IPS DF 6.9 (cell line): ENCODE results near the gene GAK.

Source experiments
- DNase-seq: peaks from one replicate; pipeline ENCODE4 v3.0.0-alpha.2; 2013; ENCODE audit warnings: low read depth, low spot score
- H3K27ac ChIP-seq: one replicate; pipeline ENCODE4 v1.5.1; 2013; ENCODE audit warnings: low read length, control low read depth
- H3K27me3 ChIP-seq: 2 replicates; pipeline ENCODE4 v1.6.1; 2013; ENCODE audit warnings: mild to moderate bottlenecking, low read length; ENCODE audit not compliant: control insufficient read depth, insufficient read depth
- H3K36me3 ChIP-seq: 2 replicates; pipeline ENCODE4 v1.6.1; 2013; ENCODE audit warnings: low read length; ENCODE audit not compliant: control insufficient read depth, insufficient read depth
- H3K4me1 ChIP-seq: 2 replicates; pipeline ENCODE4 v1.6.1; 2013; ENCODE audit warnings: low read length; ENCODE audit not compliant: control insufficient read depth, insufficient read depth
- H3K4me3 ChIP-seq: 2 replicates; pipeline ENCODE4 v1.5.1; 2013; ENCODE audit warnings: mild to moderate bottlenecking, low read length
- H3K9me3 ChIP-seq: 2 replicates; pipeline ENCODE4 v1.6.1; 2013; ENCODE audit warnings: low read length, inconsistent platforms; ENCODE audit not compliant: control insufficient read depth, insufficient read depth
- WGBS: extraction: QIAGEN DNeasy Blood & Tissue Kit; methylation state at CpG from one replicate; pipeline ENCODE4 v1.1.7; 2013; ENCODE audit warnings: mixed read lengths, missing lambda C conversion rate; ENCODE audit not compliant: insufficient read length, insufficient coverage; 5-methylcytosine and 5-hydroxymethylcytosine counted together

The GAK gene

GRCh38 chr4:912548-913279 lies 19.4 kb downstream of the GAK start:
- no peaks in the 10 kb centered on the region for H3K27me3 ChIP-seq
- H3K4me1 ChIP-seq = no peaks in the 10 kb centered on the region; the same call in 1 of the 2 replicates
- no peak for DNase-seq
- peaks cover 3% of the 10 kb centered on the region; the same call in 1 of the 2 replicates for H3K36me3 ChIP-seq
- no peaks in the 10 kb centered on the region for H3K9me3 ChIP-seq
- H3K27ac ChIP-seq = no peak overlapping the region
- no CpG with 5 or more reads among the region's 19 CpGs for WGBS
- H3K4me3 ChIP-seq = no peak overlapping the region

GRCh38 chr4:911871-912490 lies 20.1 kb downstream of the GAK start:
- Histone ChIP-seq H3K27me3 (no peaks in the 10 kb centered on the region), H3K9me3 (no peaks in the 10 kb centered on the region), H3K4me1 (no peaks in the 10 kb centered on the region; the same call in 1 of the 2 replicates), H3K36me3 (peaks cover 3% of the 10 kb centered on the region; the same call in 1 of the 2 replicates), H3K27ac (no peak overlapping the region), H3K4me3 (no peak overlapping the region)
- WGBS = no CpG with 5 or more reads among the region's 29 CpGs
- DNase-seq = no peak

- DNase-seq = no peak
- no CpG with 5 or more reads among the region's 23 CpGs for WGBS
- no peaks in the 10 kb centered on the region for H3K27me3 ChIP-seq
- H3K27ac ChIP-seq = no peak overlapping the region
- no peaks in the 10 kb centered on the region; the same call in 1 of the 2 replicates for H3K4me1 ChIP-seq
- H3K4me3 ChIP-seq = no peak overlapping the region
- no peaks in the 10 kb centered on the region for H3K9me3 ChIP-seq
- H3K36me3 ChIP-seq = peaks cover 3% of the 10 kb centered on the region; the same call in 1 of the 2 replicates
Measured at GRCh38 chr4:911221-911751, 20.8 kb downstream of the GAK start.

- Histone ChIP-seq H3K27me3 (no peaks in the 10 kb centered on the region), H3K4me1 (no peaks in the 10 kb centered on the region; the same call in 1 of the 2 replicates), H3K4me3 (no peak overlapping the region), H3K27ac (no peak overlapping the region), H3K36me3 (peaks cover 3% of the 10 kb centered on the region; the same call in 1 of the 2 replicates), H3K9me3 (no peaks in the 10 kb centered on the region)
- DNase-seq = no peak
- WGBS = no CpG with 5 or more reads among the region's 26 CpGs
Measured at GRCh38 chr4:910366-911091, 21.6 kb downstream of the GAK start.

- H3K36me3 ChIP-seq = peaks cover 3% of the 10 kb centered on the region; the same call in 1 of the 2 replicates
- no CpG with 5 or more reads among the region's 12 CpGs for WGBS
- H3K4me3 ChIP-seq = no peak overlapping the region
Measured at GRCh38 chr4:909821-910220, 22.3 kb downstream of the GAK start.

GRCh38 chr4:909131-909571 lies 23.0 kb downstream of the GAK start:
- no peak for DNase-seq
- Histone ChIP-seq H3K27me3 (no peaks in the 10 kb centered on the region), H3K9me3 (no peaks in the 10 kb centered on the region), H3K4me1 (no peaks in the 10 kb centered on the region), H3K27ac (no peak overlapping the region), H3K36me3 (peaks cover 3% of the 10 kb centered on the region; the same call in 1 of the 2 replicates), H3K4me3 (no peak overlapping the region)
- WGBS = no CpG with 5 or more reads among the region's 26 CpGs

More at GRCh38 chr4:909821-910220, 22.3 kb downstream of the GAK start:
- Histone ChIP-seq H3K27me3 (no peaks in the 10 kb centered on the region), H3K9me3 (no peaks in the 10 kb centered on the region), H3K27ac (no peak overlapping the region), H3K4me1 (no peaks in the 10 kb centered on the region; the same call in 1 of the 2 replicates)
- DNase-seq = no peak

- no peak for DNase-seq
- Histone ChIP-seq H3K27ac (no peak overlapping the region), H3K4me3 (no peak overlapping the region), H3K36me3 (peaks cover 5% of the 10 kb centered on the region; the same call in 1 of the 2 replicates), H3K9me3 (no peaks in the 10 kb centered on the region), H3K27me3 (no peaks in the 10 kb centered on the region), H3K4me1 (no peaks in the 10 kb centered on the region)
- WGBS = no CpG with 5 or more reads among the region's 35 CpGs
Measured at GRCh38 chr4:907691-908425, 24.3 kb downstream of the GAK start.

- Histone ChIP-seq H3K4me1 (no peaks in the 10 kb centered on the region), H3K27ac (no peak overlapping the region), H3K27me3 (no peaks in the 10 kb centered on the region), H3K36me3 (peaks cover 5% of the 10 kb centered on the region; the same call in 1 of the 2 replicates), H3K9me3 (no peaks in the 10 kb centered on the region), H3K4me3 (no peak overlapping the region)
- no CpG with 5 or more reads among the region's 7 CpGs for WGBS
- DNase-seq = no peak
Measured at GRCh38 chr4:907103-907400, 25.1 kb downstream of the GAK start.

- Histone ChIP-seq H3K9me3 (no peaks in the 10 kb centered on the region), H3K27ac (no peak overlapping the region), H3K27me3 (no peaks in the 10 kb centered on the region), H3K36me3 (peaks cover 5% of the 10 kb centered on the region; the same call in 1 of the 2 replicates), H3K4me3 (no peak overlapping the region), H3K4me1 (no peaks in the 10 kb centered on the region)
- WGBS = no CpG with 5 or more reads among the region's 20 CpGs
- DNase-seq = no peak
Measured at GRCh38 chr4:906339-907102, 25.6 kb downstream of the GAK start.
